HG03575 (cell line): ENCODE measurements around the gene MEG3.

Experiments
- ATAC-seq: cut with Tn5 transposase; IDR thresholded peaks from one replicate; pipeline ENCODE4 v1.9.1; 2021; ENCODE audit not compliant: unreplicated experiment, insufficient number of reproducible peaks, low FRiP score; ENCODE audit errors: extremely low read depth

Gene MEG3

DNA sequence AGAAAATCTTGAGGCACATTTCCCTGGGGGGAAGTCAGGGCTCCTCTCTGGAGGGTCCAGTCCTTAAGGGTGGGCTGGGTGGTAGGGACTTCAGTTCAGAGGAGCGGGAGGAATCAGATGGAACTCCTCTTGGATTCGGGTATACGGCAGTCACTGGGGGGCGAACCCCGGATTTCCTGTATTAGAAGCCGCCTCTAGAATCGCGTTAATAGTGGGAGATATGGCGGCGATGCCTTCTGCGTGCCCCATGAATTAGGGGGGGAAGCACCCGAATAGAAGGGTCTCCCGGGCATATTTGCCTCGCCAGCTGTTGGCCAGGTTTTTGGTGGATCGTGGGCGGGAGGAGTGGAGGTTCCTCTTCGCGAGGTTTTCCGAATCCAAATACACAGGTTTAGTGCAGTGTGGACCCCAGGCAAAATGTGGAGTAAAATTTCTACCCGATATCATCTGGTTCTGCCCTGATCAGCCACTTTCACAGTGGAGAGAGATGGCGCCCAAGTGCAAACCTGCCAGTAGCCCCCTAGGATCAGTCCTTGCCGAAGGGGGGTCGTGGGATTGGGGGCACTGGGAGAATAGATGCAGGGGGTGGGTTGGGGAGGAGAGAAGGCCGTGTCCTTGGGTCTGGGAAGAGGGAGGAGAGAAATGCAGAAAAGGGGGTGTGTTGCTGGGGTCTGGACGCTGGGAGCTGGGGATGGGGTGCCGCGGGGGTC lies 628 bp downstream of the MEG3 start:
- ATAC-seq = no peak

DNA sequence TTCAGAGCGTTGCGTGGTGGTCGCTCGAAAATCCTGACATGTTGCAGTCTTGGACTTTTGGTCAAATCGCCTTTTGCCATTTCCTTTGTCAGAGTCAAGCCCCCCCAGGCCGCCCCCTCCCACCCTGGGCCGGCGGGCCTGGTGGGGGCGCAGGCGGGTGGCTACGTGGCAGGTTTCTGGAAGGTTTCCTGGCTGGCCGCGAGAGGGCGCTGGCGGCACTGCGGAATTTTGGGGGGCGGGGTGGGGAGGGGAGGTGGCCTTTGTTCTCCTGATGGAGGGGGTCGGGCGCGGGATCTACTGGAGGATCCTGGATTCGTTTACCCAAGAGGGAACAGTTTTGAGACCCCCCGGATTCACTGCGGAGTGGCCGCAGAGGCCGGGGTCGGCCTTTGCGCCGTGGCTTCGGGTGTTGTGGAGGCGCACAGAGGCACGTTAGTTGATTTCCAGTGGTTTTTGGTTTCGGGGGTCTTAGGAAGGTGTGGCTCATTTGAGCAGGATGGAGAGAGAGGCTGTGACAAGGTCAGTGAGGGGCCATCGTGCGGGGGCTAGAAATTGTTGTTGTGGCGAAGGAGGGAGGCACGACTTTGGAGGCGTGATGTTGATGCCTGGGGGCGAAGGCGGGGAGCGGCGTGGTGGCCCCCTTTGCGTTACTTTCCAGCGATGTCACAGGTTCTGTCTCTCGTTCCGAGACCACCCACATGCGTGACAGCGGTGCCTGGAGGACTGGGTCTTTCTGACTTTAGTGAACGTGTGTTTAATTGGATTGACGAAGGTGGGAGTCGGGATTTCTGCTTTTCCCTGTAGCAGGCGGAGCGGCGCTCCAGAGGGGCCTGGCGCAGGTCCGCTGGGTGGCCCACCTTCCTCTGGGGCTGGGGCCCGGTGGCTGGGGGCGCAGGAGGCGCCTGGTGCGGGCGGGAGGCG lies 1.4 kb downstream of the MEG3 start:
- no peak for ATAC-seq

DNA sequence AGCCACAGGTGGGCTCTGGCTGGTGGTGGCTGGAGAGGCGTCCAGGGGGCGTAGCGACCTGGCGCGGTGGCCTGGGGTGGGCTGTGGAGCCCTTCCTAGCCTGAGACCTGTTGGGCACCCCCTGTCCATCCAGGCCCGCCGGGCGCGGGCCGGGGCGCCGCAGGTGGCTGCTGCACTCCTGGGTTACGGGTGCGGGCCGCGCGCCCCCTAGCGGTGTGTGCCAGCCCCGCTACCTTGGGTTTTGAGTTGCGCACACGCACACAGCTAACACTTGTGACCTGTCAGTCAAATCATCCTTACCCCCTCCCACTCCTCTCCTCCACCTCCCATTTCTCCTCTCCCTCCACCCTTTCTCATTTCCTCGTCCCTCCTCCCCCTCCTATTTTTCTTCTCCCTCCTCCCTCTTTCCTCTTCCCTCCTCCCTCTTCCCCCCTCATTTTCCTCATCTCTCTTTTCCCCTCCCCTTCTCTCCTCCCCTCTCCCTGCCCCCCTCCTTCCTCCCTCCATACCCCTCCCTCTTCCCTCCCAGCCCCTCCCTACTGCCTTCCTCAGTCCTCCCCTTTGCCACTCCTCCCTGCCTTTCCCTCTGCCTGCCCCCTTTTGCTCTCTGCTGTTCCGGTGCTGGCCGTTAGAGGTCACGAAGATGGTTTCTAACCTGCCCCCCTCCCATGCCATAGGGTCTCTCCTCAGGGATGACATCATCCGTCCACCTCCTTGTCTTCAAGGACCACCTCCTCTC lies 2.3 kb downstream of the MEG3 start:
- no peak for ATAC-seq

DNA sequence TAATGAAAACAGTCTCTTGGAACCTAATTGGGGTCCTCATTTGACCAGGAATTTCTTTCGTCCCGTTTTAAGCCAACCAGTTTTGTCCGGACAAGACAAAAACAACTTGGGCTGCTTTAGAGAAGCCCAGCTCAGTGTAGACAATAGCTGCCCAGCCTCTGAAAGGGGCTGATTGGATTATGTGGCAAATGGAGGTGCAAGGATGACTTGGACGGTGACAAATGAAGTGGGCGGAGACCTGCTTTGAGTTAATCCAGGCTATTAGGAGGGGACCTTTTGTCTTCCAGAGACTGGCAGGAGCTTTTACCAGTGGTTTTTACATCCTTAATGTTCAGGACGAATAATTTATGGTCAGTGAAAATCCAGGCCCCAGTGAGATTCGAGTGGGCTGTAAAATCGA lies 4.8 kb downstream of the MEG3 start:
- ATAC-seq = no peak

DNA sequence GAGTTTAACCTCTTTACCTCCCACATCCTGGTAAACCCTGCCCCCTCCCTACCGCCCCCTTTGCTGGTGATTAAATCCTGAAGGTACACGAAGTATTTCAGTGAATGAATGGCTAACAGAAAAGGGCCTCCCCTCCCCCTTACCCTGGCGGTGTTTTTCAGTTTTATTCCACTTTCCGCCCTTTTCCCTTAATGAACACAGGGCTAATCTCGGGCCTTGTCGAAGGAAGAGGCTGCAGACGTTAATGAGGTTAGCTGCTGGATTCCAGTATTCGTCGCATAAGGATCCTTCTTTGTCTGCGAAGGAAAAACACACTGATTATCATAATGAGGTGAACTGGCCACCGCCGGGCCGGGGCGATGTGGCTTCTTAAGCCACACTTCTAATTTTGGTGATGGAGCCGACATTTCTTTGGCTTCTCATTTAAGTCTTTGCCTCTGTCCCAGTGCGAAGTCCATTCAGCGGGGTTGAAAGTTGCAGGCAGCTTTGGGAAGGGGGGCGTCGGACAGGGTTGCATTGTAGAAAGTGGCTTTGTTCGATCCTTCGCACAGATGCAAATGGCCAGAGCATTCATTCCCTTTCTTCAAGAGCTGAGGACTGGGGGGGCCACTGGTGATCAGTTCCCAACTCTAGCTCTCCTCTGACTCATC lies 6.5 kb downstream of the MEG3 start:
- no peak for ATAC-seq

DNA sequence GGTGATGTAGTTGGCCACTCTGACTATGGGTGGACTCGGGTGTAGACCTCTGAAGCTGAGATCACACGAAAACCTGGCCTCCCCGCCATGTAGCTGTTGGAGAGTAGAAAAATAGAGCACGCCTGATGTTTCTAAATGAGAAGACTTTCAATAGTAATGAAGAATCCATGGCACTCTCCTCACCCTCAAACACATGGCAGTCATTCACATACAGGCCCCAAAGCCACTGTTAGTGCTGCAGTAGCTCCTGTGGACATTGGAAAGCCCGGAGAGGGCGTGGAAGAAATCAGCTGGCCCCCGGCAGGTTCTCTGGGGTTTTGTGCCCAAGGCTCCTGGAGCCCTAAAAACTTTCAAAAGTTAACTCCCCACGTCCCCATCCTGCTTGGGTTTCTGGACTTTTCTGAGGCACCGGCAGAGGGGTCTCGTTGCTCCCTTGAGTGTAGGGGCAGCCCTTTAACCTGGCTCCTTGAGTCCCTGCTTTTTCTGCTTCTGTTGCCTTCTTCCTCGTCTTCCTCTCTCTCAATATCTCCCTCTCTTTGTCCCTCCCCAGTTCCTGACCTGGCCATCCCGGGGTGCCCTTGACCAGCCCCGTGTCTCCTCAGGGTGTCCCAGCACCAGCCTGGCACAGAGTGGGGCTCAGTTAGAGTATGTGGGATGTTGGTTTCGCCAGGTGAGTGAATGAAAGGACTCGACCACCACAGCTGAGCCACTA lies 8.3 kb downstream of the MEG3 start:
- no peak for ATAC-seq

DNA sequence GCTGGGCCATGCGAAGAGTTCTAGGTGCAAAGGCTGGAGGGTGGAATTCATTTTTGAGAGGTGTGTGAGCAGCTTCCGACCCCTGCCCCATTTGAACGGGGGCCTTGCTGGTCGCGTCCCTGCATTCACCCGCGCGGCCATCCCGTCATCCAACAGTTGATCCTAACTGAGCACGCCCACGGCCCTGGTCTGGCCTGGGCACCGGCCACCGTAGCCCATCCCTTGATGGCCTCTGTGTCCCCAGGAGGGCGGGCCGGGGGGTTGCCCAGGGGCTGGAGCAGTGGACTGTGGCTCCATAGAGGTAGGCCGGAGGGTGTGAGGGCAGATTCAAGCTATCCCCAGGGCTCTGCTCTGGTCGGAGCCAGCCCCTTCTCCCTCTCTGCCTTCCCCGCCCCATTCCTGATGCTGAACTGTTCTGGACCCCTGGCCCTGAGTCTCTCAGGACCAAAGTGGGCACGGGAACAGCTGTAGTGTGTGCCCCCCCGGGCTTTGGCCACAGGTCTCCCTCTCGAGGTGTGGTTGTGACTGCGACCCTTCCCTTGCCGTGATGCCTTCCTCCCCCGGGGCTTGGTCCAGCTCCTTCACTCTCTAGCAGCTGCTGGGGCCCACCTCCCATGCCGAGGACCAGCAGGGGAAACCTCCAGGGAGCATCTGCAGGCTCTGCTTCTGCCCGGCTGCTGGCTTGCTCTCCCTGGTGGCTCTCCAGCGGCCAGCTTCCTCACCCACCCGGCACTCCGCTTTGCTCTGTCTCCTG lies 9.1 kb downstream of the MEG3 start:
- no peak for ATAC-seq

DNA sequence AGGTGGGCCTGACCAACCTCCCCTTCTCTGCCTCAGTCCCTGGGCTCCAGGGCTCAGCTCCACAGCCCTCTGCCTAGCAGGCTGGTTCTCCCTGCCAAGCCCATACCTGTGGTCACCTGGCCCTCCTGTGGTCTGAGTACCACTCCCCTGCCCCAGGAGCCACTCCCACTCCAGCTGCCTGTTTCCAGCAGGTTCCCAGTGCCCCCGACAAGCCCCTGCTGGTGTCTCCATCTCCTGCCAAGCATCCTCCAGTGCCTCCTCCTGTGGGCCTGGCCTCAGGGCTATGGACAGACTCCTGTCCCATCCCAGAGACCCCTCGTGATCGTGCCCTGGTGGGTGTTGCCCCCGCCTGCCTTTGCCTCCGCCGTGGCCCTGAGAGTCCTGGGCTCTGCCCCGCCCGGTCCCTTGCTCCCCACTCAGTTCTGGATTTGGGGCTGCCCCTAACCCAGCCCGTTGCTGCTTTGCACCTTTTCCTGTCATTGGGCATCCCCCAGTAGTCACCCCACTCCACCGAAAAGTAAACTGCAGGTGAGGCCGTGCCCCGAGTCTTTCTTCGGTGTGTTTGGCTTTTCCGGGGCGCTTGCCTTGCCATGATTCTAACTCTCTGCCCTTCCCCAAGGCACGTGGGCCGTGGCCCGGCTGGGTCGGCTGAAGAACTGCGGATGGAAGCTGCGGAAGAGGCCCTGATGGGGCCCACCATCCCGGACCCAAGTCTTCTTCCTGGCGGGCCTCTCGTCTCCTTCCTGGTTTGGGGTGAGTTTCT lies 9.8 kb downstream of the MEG3 start:
- ATAC-seq = no peak

DNA sequence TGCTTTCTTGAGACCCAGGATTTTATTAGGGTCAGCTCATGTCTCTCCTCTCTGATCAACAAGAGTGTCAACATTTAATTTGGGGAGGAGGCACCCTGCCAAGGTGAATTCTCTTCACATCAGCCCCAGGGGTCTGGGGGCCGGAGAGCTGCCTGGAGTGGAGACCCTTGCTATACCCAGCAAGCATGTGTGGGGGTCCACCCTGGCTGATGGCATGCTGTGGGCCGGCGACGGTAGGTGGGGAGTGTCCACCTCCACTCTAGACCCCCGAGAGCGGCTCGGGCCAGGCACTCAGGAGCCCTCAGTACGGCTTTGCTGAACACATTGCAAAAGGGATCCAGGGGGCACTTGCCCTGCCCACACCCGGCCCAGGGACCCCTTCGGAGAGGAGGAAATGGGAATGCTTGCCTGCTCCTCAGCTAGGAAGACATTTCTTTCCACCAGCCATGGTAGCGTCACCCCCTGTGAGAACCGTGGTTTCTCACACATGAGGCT lies 10.4 kb downstream of the MEG3 start:
- no peak for ATAC-seq

DNA sequence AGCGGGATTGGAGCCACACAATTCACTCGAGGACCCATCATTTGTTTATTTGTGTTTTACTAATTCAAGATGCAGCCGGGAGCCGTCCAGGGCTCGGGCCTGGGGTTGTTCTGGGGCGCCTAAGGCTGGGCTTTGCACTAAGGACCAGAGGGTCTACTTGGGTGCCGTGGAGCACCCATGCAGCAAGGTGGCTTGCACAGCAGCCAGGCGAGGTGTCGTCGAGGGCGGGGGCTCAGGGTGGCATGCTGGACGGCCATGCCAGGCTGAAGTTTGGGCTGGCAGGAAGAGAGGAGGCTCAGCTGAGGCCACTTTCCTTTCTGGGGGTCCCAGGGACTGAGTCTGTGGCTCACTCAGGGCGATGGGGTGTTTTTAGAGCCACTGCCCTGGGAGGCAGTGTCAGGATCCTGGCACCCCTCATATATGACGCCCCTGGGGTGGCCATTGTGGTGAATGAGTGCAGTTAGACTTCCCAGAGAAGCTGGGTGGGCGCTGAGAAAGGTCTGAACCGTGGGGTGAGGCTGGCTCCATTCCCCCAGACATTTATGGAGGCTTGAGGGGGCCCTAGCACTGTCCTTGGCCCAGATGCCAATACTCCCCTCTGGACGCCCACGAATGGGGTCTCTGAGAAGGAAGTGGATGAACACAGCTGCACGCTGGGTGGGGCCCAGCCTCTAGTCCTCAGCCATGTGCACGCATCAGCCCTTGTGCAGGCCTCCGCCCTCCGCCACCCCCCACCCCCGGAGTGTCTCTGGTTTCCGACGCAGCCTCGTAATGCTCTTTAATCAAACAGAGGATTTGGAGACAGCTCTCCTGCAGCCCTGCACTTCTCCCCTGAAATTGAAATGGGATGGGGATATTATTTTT lies 11.3 kb downstream of the MEG3 start:
- ATAC-seq = no peak

DNA sequence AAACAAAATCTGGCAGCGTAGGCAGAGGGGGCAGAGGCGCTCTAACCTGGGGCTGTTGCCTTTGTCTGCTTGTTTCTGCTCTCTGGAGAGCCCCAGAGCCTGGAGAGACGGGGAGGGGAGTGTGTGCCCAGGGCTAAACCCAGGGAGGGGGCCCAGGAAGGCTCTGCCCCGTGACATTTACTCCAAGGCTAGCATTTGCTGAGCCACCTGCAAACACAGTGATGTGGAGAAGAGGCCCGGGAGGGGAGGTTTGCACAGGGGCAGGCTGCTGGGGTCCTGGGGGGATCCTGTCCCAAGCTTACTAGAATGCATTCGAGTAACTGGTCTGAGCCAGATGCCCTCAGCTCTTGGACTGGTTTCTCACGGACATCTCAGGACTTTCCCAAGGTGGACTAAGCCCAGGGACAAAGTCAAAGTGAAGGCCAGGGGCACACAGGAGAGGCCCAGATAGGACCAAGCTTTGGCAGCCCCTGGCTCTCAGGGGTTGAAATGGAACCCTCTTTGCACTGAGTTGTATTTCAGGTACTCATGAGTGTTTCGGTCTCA lies 12.0 kb downstream of the MEG3 start:
- ATAC-seq = no peak

DNA sequence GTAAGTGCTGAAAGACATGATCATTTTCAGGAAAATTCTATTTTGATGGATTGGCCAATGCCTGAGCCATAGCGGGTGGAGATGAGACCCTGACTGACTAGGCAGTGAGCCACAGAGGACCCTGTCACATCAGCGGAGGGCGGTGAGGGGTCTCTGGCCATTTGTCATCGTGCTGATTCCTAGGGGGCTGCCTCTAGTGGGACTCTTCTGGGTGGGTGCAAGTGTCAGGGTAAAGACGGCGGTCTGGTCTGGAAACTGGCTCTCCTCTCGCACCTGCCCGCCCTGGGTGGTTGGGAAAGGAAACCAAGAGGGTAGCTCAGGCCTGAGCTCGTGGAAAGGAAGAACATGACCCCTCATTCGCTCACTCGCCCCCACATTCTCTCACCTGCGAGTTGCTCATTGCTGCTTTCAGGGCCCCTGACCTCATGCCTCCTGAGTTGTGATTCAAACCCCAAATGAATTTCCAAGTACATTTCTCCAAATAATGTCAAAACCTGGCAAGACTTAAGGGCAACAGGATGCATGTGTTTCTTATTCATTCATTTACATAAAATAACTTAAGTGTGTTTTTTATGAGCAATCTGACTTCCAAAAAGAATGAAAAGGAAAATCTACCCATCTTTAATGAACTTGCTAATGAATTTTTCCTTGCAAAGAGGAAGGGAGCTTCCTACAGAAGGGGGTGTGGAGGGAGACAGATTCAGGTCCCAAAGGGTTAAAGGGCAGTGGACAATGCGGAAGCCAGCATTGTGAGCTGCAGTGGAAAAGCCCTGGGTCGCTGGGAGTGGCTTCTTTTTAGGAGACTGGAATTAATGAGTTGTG lies 12.8 kb downstream of the MEG3 start:
- ATAC-seq = no peak

DNA sequence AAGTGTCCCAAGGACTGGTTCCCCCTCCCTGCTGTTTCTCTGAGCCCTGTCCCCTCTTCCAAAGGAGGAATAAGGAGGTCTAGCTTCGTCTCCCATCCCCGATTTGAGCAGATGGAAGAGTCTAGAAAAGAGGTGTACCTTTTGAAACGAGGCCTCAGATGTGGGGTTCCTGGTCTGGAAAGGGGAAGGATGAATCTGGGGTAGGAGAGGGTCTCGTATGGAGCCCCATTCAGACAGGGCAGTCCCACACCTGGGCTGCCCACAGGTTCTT lies 13.3 kb downstream of the MEG3 start:
- no peak for ATAC-seq

DNA sequence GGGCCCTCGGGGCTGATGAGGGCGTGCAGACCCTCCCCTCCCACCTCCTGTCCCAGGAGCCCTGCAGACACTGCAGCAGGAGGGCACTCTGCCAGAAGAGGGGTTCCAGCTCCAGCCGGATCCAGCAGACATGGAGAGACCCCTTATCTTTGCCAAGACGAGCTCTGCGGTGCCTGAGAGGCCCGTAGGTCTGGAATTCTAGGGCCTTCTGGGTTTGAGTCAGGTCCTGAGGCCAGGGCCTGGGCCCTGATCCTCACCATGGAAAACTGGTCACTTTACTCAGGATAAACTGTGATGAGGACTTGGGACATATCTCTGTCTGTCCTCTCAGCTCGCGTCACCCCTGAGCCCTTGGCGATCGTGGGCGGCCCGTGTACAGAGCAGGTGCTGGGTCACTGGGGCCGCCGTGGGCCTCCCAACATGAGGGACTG lies 13.8 kb downstream of the MEG3 start:
- no peak for ATAC-seq

DNA sequence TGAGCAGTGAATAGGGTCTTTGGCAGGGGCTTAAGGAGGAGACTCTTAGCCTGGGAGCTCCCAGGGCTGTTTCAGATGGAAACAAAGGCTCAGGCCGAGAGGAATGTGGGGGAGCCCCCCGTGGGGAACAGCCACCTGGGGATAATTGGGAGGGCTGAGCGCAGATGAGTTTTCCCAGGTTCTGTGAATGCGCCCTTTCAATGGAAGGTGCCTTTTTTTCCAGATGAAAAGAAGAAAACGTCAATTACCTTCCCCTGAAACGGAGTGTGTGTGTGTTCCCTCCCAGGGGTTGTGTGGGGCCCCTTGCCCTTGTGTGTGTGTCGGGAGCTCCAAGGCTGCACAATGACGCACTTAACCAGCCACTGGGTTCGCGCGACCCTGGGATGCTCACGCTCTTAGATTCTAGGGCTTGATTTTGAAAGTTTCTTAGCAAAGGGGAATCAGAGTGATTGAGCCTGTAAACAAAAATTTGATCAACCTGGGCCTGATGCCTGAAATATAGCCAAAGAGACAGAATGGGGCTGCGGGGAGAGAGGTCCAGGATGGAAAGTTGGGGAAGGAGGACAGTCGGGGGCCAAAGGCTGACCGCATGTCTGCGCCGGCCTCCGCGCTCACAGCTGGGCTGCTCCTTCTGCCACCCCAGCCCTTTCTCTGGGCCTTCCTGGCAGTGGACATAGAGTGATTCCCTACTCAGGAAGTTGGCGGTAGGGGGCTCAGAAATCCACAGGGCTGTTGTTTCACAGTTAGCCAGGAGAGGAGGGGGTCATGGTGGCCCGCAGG lies 14.6 kb downstream of the MEG3 start:
- ATAC-seq = no peak
